ENCODE data around the gene EMILIN1.

The EMILIN1 gene

GRCh38 chr2:27123302-27124150 lies 45.1 kb downstream of the EMILIN1 start, which contains the start of gene ABHD1:
Gene ABHD1, plus strand, starts transcription at chr2:27123815. Its CDS starts 134 bp downstream, at chr2:27123949.
- DNase-seq (ENCODE audit: low read depth): peak; percentile 43

- DNase-seq (ENCODE audit: low read depth): no peak
Measured at GRCh38 chr2:27125104-27125503, 46.7 kb downstream of the EMILIN1 start.

GRCh38 chr2:27126252-27126710 lies 47.9 kb downstream of the EMILIN1 start:
- no peak for DNase-seq (ENCODE audit: low read depth)

- no peak for DNase-seq (ENCODE audit: low read depth)
Measured at GRCh38 chr2:27127883-27128667, 49.7 kb downstream of the EMILIN1 start.

- no peak for DNase-seq (ENCODE audit: low read depth)
Measured at GRCh38 chr2:27128668-27129571, 50.5 kb downstream of the EMILIN1 start.

GRCh38 chr2:27130396-27130795 lies 52.0 kb downstream of the EMILIN1 start:
- no peak for DNase-seq (ENCODE audit: low read depth)

GRCh38 chr2:27131429-27131828 lies 53.0 kb downstream of the EMILIN1 start:
- no peak for DNase-seq (ENCODE audit: low read depth)

GRCh38 chr2:27133195-27133875 lies 54.9 kb downstream of the EMILIN1 start:
- DNase-seq (ENCODE audit: low read depth): no peak

- peak; percentile 98 for DNase-seq (ENCODE audit: low read depth)
Measured at GRCh38 chr2:27133905-27134780, 55.7 kb downstream of the EMILIN1 start, which contains the start of gene PREB. Gene PREB, minus strand, starts transcription at chr2:27134636. Its CDS starts 215 bp downstream, at chr2:27134421.

GRCh38 chr2:27134781-27135477 lies 56.5 kb downstream of the EMILIN1 start:
- DNase-seq (ENCODE audit: low read depth): no peak

- no peak for DNase-seq (ENCODE audit: low read depth)
Measured at GRCh38 chr2:27135478-27135955, 57.1 kb downstream of the EMILIN1 start.

Measured in activated T-cell treated with anti-CD3 and anti-CD28 coated beads for 24 hours (primary cell).